ENCODE measurements around the gene LUC7L3.
A peak's percentile ranks its signal among the peaks of the same experiment; 100 is the strongest.
"Not testable (repeated sequence)": the region's sequence is repeated elsewhere in the genome, so short reads cannot be mapped to it uniquely, and the experiment has no call there.

Gene LUC7L3, protein sequence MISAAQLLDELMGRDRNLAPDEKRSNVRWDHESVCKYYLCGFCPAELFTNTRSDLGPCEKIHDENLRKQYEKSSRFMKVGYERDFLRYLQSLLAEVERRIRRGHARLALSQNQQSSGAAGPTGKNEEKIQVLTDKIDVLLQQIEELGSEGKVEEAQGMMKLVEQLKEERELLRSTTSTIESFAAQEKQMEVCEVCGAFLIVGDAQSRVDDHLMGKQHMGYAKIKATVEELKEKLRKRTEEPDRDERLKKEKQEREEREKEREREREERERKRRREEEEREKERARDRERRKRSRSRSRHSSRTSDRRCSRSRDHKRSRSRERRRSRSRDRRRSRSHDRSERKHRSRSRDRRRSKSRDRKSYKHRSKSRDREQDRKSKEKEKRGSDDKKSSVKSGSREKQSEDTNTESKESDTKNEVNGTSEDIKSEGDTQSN

GRCh38 chr17:50719144-50719923 lies at the start of gene LUC7L3:
Gene LUC7L3 (plus strand): TSS chr17:50719603. CDS start chr17:50719733, 130 bp downstream.
- peak; percentile 91 to 93 for DNase-seq (ENCODE audit: low read depth in 2 of 2)

DNA sequence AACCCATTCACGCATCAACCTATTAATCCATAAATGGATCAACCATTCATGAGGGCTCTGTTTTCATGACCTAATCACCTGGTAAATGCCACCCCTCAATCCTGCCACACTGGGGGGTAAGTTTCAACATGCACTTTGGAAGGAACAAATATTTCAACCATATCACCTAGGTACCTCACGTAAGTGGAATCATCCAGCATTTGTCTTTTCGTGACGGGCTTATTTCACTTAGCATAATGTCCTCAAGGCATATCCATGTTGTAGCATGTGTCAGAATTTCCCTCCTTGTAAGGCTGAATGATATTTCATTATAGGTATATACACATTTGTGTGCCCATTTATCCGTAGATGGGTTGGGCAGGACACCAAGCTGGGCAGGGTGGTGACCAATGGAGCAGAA lies 47.3 kb upstream of the LUC7L3 start:
- no peak for DNase-seq (ENCODE audit: low read depth in 2 of 2)

- DNase-seq (ENCODE audit: low read depth in 2 of 2), result no peak
These were observed 46.4 kb upstream of the LUC7L3 start for GRCh38 chr17:50672831-50673551.

DNA sequence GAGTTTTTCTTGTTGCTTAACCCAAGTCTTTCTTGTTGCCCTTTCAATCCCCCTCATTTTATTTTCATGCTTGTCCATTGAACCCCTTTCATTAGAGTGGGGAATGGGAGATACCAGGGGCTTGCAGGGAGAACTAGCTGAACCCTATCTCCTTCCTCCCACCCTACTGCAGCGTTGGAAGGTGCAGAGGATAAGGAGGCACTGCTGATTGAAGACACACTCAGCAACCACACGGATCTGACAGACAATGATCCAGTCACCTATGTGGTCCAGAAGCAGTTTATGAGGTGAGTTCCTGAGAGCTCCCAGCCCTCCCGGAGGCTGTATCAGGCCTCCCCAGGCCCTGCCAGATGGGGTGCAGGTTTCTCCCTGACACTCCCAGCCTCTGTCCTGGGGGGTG lies 44.2 kb upstream of the LUC7L3 start:
- no peak for DNase-seq (ENCODE audit: low read depth in 2 of 2)

DNA sequence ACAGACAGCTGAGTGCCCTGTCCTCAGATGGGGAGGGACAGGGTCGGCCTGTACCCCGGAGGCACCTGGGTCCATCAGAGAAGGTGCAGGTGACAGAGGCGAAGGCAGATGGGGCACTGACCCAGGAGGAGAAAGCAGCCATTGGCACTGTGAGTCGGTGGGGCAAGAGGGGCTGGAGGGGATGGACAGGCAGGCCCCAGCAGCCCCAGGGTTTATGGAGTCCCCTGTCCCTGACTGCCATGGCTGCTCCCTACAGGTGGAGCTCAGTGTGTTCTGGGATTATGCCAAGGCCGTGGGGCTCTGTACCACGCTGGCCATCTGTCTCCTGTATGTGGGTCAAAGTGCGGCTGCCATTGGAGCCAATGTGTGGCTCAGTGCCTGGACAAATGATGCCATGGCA lies 43.8 kb upstream of the LUC7L3 start:
- no peak for DNase-seq (ENCODE audit: low read depth in 2 of 2)

DNA sequence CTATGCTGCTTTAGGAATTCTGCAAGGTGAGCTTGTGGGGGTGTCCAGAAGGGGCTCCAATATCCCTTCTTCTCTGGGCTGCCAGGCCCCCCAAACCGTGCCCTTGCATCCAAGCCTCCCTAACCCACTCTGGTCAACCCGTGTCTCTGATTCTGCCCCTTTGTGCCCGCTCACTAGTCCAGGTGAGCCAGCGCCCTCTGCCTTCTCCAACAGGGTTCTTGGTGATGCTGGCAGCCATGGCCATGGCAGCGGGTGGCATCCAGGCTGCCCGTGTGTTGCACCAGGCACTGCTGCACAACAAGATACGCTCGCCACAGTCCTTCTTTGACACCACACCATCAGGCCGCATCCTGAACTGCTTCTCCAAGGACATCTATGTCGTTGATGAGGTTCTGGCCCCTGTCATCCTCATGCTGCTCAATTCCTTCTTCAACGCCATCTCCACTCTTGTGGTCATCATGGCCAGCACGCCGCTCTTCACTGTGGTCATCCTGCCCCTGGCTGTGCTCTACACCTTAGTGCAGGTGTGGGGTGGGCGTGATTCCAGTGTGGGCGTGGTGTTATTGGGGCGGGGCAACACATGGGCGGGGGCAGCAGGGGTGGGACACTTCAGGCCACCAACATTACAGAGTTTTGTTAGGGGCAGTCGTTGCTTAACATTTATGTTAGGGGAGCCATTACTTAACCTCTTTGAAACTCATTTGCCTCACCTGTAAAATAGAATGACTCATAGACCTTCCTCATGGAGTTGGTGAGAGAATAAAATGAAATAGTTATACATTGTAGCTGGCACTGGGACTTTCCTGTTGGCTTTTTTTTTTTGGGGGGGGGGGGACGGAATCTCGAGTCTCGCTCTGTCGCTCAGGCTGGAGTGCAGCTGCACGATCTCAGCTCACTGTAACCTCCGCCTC lies 43.1 kb upstream of the LUC7L3 start:
- DNase-seq (ENCODE audit: low read depth in 2 of 2), result no peak

DNA sequence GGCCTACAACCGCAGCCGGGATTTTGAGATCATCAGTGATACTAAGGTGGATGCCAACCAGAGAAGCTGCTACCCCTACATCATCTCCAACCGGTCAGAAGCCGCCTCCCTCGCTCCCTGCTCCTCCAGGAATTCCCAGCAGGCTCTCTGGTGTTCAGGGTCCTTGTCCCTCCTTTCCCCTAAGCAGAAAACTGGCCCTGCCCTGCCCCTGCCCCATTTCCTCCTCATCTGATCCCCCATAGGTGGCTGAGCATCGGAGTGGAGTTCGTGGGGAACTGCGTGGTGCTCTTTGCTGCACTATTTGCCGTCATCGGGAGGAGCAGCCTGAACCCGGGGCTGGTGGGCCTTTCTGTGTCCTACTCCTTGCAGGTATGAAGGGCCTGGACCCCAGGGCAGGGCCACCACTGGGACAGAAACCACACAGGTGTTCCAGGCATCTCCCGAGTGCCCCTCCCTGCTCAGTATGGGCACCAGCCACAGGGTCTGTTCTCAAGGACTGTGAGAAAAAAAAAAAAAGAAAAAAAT lies 41.5 kb upstream of the LUC7L3 start:
- DNase-seq (ENCODE audit: low read depth in 2 of 2), result no peak

DNA sequence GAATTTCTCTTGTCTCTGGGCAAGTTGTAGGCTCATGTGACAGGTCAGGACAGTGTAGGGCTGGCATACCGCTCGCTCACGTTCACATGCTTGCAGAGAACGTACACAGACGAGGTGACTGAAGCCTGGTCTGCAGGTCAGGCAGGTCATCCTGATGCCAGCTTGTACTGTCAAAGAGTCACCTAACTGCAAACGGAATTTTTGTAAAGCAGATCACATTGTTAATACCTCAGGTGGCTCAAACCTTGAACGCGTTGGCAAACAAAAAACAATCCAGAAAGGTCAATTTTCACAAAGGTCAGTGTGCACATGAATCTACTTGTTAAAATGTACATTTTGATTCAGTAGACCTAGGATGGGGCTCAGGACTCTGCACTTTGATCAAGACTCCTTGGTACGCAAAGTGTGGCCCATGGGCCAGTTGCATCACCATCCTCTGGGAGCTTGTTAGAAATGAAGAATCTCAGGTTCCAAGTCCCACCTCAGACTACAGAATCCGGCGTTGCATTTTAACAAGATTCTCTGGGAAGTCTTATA lies 40.3 kb upstream of the LUC7L3 start:
- no peak for DNase-seq (ENCODE audit: low read depth in 2 of 2)

DNA sequence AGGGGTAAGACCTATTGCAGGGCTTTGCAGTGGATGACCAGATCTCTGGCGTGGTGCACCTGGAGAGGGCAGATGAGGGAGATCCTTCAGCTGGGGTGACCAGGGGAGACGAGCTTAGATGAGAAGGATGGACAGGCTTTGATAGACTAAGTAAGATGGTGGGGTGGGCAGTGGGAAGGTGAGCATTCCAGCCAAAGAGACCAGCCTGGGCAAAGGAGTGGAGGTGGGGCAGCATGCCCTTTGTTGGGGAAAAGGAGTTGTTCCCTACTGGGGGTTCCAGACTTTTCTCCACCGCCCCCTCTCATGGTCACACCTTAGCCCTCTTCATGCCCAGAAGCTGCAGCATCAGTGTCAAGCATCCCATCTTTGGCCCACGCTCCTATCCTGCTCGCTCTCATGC lies 39.3 kb upstream of the LUC7L3 start:
- DNase-seq (ENCODE audit: low read depth in 2 of 2), result no peak

DNA sequence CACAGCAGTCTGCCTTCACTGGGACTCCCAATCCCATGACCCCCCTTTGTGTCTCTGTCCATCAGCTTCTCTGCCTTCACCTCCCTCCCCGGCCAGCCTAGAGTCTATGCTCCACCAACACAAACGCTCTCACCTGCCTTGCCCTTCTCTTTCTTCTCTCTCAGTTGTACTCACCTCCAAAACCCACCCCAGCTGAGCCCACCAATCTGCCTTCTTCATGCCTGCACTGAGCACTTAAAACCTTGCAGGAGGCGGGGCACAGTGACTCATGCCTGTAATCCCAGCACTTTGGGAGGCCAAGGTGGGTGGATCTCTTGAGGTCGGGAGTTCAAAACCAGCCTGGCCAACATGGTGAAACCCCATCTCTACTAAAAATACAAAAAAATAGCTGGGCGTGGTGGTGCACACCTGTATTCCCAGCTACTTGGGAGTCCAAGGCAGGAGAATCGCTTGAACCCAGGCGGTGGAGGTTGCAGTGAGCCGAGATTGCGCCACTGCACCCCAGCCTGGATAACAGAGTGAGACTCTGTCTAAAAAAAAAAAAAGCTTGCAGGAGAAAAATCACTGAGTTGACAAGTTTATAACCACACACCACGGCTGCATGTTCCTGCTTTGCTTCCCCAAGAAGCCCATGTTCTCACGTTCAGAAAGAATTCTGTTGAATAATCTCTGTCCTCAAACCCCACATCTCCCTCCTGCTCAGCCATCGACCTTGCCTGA lies 38.7 kb upstream of the LUC7L3 start:
- not testable (repeated sequence) for DNase-seq (ENCODE audit: low read depth in 2 of 2)

- no peak for DNase-seq (ENCODE audit: low read depth in 2 of 2)
These were observed 37.9 kb upstream of the LUC7L3 start for GRCh38 chr17:50681263-50682200.

- no peak for DNase-seq (ENCODE audit: low read depth in 2 of 2)
These were observed 37.0 kb upstream of the LUC7L3 start for GRCh38 chr17:50682441-50682840.

GRCh38 chr17:50682938-50683337 lies 36.5 kb upstream of the LUC7L3 start:
- no peak for DNase-seq (ENCODE audit: low read depth in 2 of 2)

DNA sequence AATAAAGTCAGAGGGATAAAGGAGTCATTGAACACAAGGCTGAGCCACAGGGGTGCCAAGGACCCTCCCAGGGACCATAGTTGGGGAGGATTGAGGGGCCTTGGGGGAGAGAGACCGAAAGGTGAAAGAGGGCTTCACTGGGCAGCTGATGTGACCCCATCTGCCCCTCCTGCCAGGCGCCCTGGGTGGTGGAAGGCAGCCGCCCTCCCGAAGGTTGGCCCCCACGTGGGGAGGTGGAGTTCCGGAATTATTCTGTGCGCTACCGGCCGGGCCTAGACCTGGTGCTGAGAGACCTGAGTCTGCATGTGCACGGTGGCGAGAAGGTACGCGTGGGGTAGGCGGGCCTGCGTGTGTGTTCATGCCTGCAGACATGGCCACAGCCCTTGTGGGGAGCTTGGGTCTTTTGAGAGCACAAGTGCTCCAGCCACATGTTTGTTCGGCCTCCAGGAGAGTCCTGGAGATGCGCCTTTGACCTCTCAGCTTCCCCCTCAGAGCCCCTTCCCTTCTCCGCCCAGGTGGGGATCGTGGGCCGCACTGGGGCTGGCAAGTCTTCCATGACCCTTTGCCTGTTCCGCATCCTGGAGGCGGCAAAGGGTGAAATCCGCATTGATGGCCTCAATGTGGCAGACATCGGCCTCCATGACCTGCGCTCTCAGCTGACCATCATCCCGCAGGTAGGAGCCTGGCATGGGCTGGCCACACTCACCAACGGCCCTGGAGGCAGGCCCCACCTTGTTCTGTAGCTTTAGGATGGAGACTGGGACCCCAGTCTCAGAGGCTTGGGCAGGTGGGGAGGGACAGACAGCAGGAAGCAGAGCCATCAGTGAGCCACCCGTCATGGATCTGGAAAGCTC lies 35.7 kb upstream of the LUC7L3 start:
- no peak for DNase-seq (ENCODE audit: low read depth in 2 of 2)

- DNase-seq (ENCODE audit: low read depth in 2 of 2), result no peak
These were observed 35.2 kb upstream of the LUC7L3 start for GRCh38 chr17:50684288-50684611.

DNA sequence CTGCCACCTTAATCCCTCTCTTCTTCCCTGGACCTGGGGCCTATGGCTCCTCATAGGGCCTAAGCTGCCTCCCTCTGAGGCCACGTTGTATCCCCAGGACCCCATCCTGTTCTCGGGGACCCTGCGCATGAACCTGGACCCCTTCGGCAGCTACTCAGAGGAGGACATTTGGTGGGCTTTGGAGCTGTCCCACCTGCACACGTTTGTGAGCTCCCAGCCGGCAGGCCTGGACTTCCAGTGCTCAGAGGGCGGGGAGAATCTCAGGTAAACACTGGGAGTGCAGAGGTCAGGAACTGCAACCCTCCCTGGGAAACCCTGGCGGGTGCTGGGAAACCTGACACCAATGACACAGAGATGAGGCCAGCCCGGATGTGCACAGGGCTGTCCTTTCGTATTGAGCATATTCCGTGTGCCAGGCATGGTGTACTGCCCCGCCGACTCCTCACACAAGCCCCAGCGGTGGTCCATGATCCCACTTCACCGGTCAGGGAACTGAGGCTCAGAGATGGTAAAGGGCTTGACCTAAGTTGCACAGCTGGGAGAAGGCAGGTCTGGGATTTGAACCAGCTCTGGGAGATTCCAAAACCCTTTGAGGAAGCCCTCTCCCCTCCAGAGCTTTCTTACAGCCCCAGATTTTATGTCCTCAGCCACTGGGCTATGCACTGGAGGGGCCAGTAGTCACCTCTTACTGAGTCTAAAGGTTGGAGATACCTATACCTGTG lies 34.6 kb upstream of the LUC7L3 start:
- DNase-seq (ENCODE audit: low read depth in 2 of 2), result no peak

- no peak for DNase-seq (ENCODE audit: low read depth in 2 of 2)
These were observed 34.1 kb upstream of the LUC7L3 start for GRCh38 chr17:50685334-50685665.
